H1 (cell line): ENCODE results near the gene MAP4K1. TPM values are rescaled to one million over a fixed set of nuclear protein-coding genes. Genes with fewer than 3 reads are reported as not detected.

Experiments used
- CTCF ChIA-PET: fragments of 300-600 bp; sonication (Branson Sonifier 250); formaldehyde crosslinking; loops from one replicate; lab custom pipeline; 2021; ENCODE audit not compliant: partially characterized antibody; lab: Charles Lee
- POLR2A ChIA-PET: fragments of 300-600 bp; sonication (Branson Sonifier 250); formaldehyde crosslinking; loops from one replicate; lab custom pipeline; 2021; ENCODE audit warnings: inconsistent platforms; ENCODE audit not compliant: partially characterized antibody; lab: Charles Lee
- DNase-seq, 2 experiments: peaks; one replicate each; pipeline versions ENCODE4 v3.0.0 to v3.0.0-alpha.2; 2010 to 2022; ENCODE audit warnings: low spot score in 2 of 2, low read depth in 1 of 2, mixed read lengths in 1 of 2
- FAIRE-seq: peaks from 2 replicates; lab custom pipeline; 2011; peaks lifted over from hg19 to GRCh38; lab: Jason Lieb, UNC
- H2AFZ ChIP-seq: 2 replicates; pipeline ENCODE4 v1.8.1; 2012; ENCODE audit warnings: low read length, inconsistent platforms
- H2AK5ac ChIP-seq: 2 replicates; pipeline ENCODE4 v1.6.1; 2013; ENCODE audit warnings: low read depth, low read length
- H2BK120ac ChIP-seq: replicated peaks from 2 replicates; pipeline ENCODE3; 2013; ENCODE audit warnings: low read depth, low read length, inconsistent platforms
- H2BK12ac ChIP-seq: 2 replicates; pipeline ENCODE4 v1.6.1; 2013; ENCODE audit warnings: low read depth, low read length
- H2BK15ac ChIP-seq: 2 replicates; pipeline ENCODE4 v1.6.1; 2013; ENCODE audit warnings: low read length
- H2BK20ac ChIP-seq: 2 replicates; pipeline ENCODE4 v1.6.1; 2013; ENCODE audit warnings: low read length
- H2BK5ac ChIP-seq: 2 replicates; pipeline ENCODE4 v1.6.1; 2013; ENCODE audit warnings: low read depth, low read length
- H3K14ac ChIP-seq: 2 replicates; pipeline ENCODE4 v1.6.1; 2013; ENCODE audit warnings: inconsistent platforms; ENCODE audit not compliant: insufficient read length
- H3K18ac ChIP-seq: 2 replicates; pipeline ENCODE4 v1.6.1; 2013; ENCODE audit warnings: low read length; ENCODE audit errors: extremely low read depth
- H3K23ac ChIP-seq: 2 replicates; pipeline ENCODE4 v1.6.1; 2013; ENCODE audit warnings: inconsistent platforms; ENCODE audit not compliant: insufficient read length
- H3K23me2 ChIP-seq: 2 replicates; pipeline ENCODE4 v1.6.1; 2013; ENCODE audit warnings: low read depth, low read length
- H3K27ac ChIP-seq: 2 replicates; pipeline ENCODE4 v1.6.1; 2011; ENCODE audit warnings: low read depth, low read length, inconsistent platforms
- H3K27me3 ChIP-seq, 4 experiments: replicated peaks in 1 of 4; 1 replicate in 1 of 4; 2 replicates in 3 of 4; pipeline versions ENCODE4 v1.6.1 to v1.8.1; 2011 to 2013; ENCODE audit warnings: low read length in 3 of 4, mild to moderate bottlenecking in 3 of 4, inconsistent platforms in 2 of 4, mixed read lengths in 2 of 4, moderate library complexity in 1 of 4; ENCODE audit not compliant: control insufficient read depth in 3 of 4, insufficient read depth in 3 of 4; ENCODE audit errors: extremely low read depth in 1 of 4
- H3K36me3 ChIP-seq, 4 experiments: 2 replicates each; pipeline versions ENCODE4 v1.6.1 to v1.8.1; 2011 to 2013; ENCODE audit warnings: mild to moderate bottlenecking in 4 of 4, low read length in 3 of 4, moderate library complexity in 2 of 4, control low read depth in 1 of 4, inconsistent platforms in 1 of 4; ENCODE audit not compliant: insufficient read depth in 4 of 4, control insufficient read depth in 2 of 4
- H3K4ac ChIP-seq: replicated peaks from 2 replicates; pipeline ENCODE3; 2013; ENCODE audit warnings: low read length, low read depth, mixed read lengths, inconsistent platforms; ENCODE audit not compliant: insufficient read length
- H3K4me1 ChIP-seq, 4 experiments: replicated peaks in 1 of 4; 1 replicate in 1 of 4; 2 replicates in 3 of 4; pipeline versions ENCODE4 v1.6.1 to v1.8.1; 2011 to 2013; ENCODE audit warnings: low read length in 3 of 4, inconsistent platforms in 2 of 4, mixed read lengths in 1 of 4; ENCODE audit not compliant: insufficient read depth in 4 of 4, control insufficient read depth in 3 of 4
- H3K4me2 ChIP-seq, 2 experiments: 2 replicates each; pipeline versions ENCODE4 v1.6.1 to v1.8.1; 2011 to 2013; ENCODE audit warnings: low read depth in 2 of 2, low read length in 2 of 2, control low read depth in 1 of 2, inconsistent platforms in 1 of 2, mild to moderate bottlenecking in 1 of 2; ENCODE audit not compliant: insufficient read depth in 1 of 2
- H3K4me3 ChIP-seq, 4 experiments: fragments of 200-600, 300-600 bp in 1 of 4; sonication (generic), shearing (Covaris generic), sonication (Bioruptor Twin) in 1 of 4; 2 replicates each; pipeline versions ENCODE4 v1.5.1 to v1.8.1; 2011 to 2016; ENCODE audit warnings: low read length in 4 of 4, low read depth in 3 of 4, control low read depth in 2 of 4, inconsistent platforms in 2 of 4, mild to moderate bottlenecking in 2 of 4, mixed read lengths in 1 of 4, moderate library complexity in 1 of 4; ENCODE audit not compliant: insufficient read depth in 2 of 4; ENCODE audit errors: extremely low read depth in 1 of 4
- H3K56ac ChIP-seq: replicated peaks from 2 replicates; pipeline ENCODE3; 2013; ENCODE audit warnings: low read depth, mild to moderate bottlenecking, mixed read lengths, low read length, inconsistent platforms; ENCODE audit not compliant: insufficient read length
- H3K79me1 ChIP-seq: 2 replicates; pipeline ENCODE4 v1.6.1; 2013; ENCODE audit warnings: low read depth, low read length, control low read depth
- H3K79me2 ChIP-seq, 2 experiments: 2 replicates each; pipeline versions ENCODE4 v1.6.1 to v1.8.1; 2012 to 2013; ENCODE audit warnings: low read length in 2 of 2, mild to moderate bottlenecking in 2 of 2, inconsistent platforms in 1 of 2; ENCODE audit not compliant: insufficient read depth in 2 of 2, control insufficient read depth in 1 of 2
- H3K9ac ChIP-seq, 4 experiments: replicated peaks in 1 of 4; 1 replicate in 1 of 4; 2 replicates in 3 of 4; pipeline versions ENCODE4 v1.6.1 to v1.8.1; 2011 to 2013; ENCODE audit warnings: low read depth in 3 of 4, low read length in 3 of 4, control low read depth in 2 of 4, mild to moderate bottlenecking in 2 of 4, moderate library complexity in 2 of 4, inconsistent platforms in 1 of 4; ENCODE audit errors: extremely low read depth in 1 of 4
- H3K9me3 ChIP-seq, 2 experiments: 2 replicates each; pipeline versions ENCODE4 v1.6.1 to v1.8.1; 2012 to 2013; ENCODE audit warnings: mild to moderate bottlenecking in 2 of 2, moderate library complexity in 2 of 2, control low read depth in 1 of 2, inconsistent platforms in 1 of 2, low read depth in 1 of 2, low read length in 1 of 2, mixed read lengths in 1 of 2; ENCODE audit not compliant: insufficient read depth in 2 of 2
- H4K20me1 ChIP-seq, 2 experiments: replicated peaks in 1 of 2; 2 replicates each; pipeline versions ENCODE3 to v1.8.1; 2011 to 2013; ENCODE audit warnings: inconsistent platforms in 2 of 2, low read length in 2 of 2, mild to moderate bottlenecking in 1 of 2; ENCODE audit not compliant: insufficient read depth in 2 of 2, control insufficient read depth in 1 of 2
- H4K5ac ChIP-seq: 2 replicates; pipeline ENCODE4 v1.6.1; 2013; ENCODE audit warnings: low read length, low read depth, mixed read lengths, inconsistent platforms; ENCODE audit not compliant: insufficient read length
- H4K8ac ChIP-seq: 2 replicates; pipeline ENCODE4 v1.8.0; 2013; ENCODE audit warnings: mild to moderate bottlenecking, moderate library complexity, low read length, inconsistent platforms; ENCODE audit not compliant: insufficient read depth; ENCODE audit errors: extremely low read depth
- H4K91ac ChIP-seq: replicated peaks from 2 replicates; pipeline ENCODE3; 2013; ENCODE audit warnings: low read length, mixed read lengths, inconsistent platforms; ENCODE audit not compliant: insufficient read length
- BRCA1 ChIP-seq: IDR thresholded peaks from 2 replicates; pipeline ENCODE4 v1.6.1; 2012; ENCODE audit warnings: low read depth, low read length, improper control_type of control experiment
- CTBP2 ChIP-seq: IDR thresholded peaks from 2 replicates; pipeline ENCODE4 v1.7.0; 2011; ENCODE audit warnings: borderline replicate concordance, mild to moderate bottlenecking, moderate library complexity, mixed read lengths, low read length; ENCODE audit not compliant: insufficient read depth, insufficient read length
- POLR2AphosphoS5 ChIP-seq: IDR thresholded peaks from 2 replicates; pipeline ENCODE4 v1.6.1; 2011; ENCODE audit warnings: low read depth, low read length
- POU5F1 ChIP-seq: IDR thresholded peaks from 2 replicates; pipeline ENCODE4 v1.6.1; 2011; ENCODE audit warnings: low read depth, mild to moderate bottlenecking, low read length, moderate library complexity
- TAF7 ChIP-seq: optimal IDR thresholded peaks from 2 replicates; pipeline ENCODE3; 2011; ENCODE audit warnings: low read depth, mild to moderate bottlenecking, inconsistent platforms, low read length, moderate library complexity, borderline replicate concordance
- YY1 ChIP-seq: IDR thresholded peaks from 2 replicates; pipeline ENCODE4 v1.6.1; 2011; ENCODE audit warnings: low read depth, mild to moderate bottlenecking, low read length
- ZNF274 ChIP-seq: IDR thresholded peaks from 2 replicates; pipeline ENCODE4 v1.7.0; 2012; ENCODE audit warnings: low read length, borderline replicate concordance; ENCODE audit errors: extremely low read depth
- WGBS, 2 experiments: shearing (Covaris generic) in 1 of 2; methylation state at CpG; one replicate each; pipeline versions ENCODE4 v1.1.6 to v1.1.7; 2013 to 2015; ENCODE audit warnings: low lambda C conversion rate in 2 of 2, mixed read lengths in 2 of 2, inconsistent platforms in 1 of 2, low coverage in 1 of 2, missing lambda C conversion rate in 1 of 2; ENCODE audit not compliant: insufficient replicate concordance in 2 of 2, insufficient coverage in 1 of 2, insufficient read length in 1 of 2; ENCODE audit errors: extremely low coverage in 1 of 2, missing lambda C conversion rate in 1 of 2; 5-methylcytosine and 5-hydroxymethylcytosine counted together
- long read RNA-seq, 2 experiments: library from RNA in 1 of 2; library from capped mRNA in 1 of 2; stranded (forward); transcript quantifications; one replicate each; pipeline ENCODE4 v2.0.0, GENCODE V29; 2021; ENCODE audit warnings: inconsistent platforms in 1 of 2
- polyA minus RNA-seq, 3 experiments: library from RNA; depleted of rRNA, polyadenylated mRNA; stranded (reverse); fragments of >200 nt; gene quantifications; 1 replicate in 2 of 3; 2 replicates in 1 of 3; pipeline ENCODE4 v1.2.3, GENCODE V29; 2011
- polyA plus RNA-seq, 7 experiments: library from polyadenylated mRNA; depleted of rRNA in 3 of 7; stranded (reverse) in 5 of 7; unstranded in 2 of 7; fragments of >200 nt in 5 of 7; fragments of 200-250 nt in 2 of 7; gene quantifications; 1 replicate in 5 of 7; 2 replicates in 1 of 7; 4 replicates in 1 of 7; pipeline versions ENCODE4 v1.2.1 to v1.2.3, GENCODE V29; 2011 to 2013; ENCODE audit warnings: missing spikeins in 2 of 7, mixed read lengths in 2 of 7
- total RNA-seq: library from RNA; stranded (reverse); fragmentation: NEBNext Ultra II Directional; extraction: Animal tissue kit (Norgen Biotek cat#: 25700); gene quantifications from 2 replicates; pipeline ENCODE4 v1.2.1, GENCODE V29; 2021

Gene MAP4K1
- total RNA-seq (10.4 and 14.4 TPM in 2 replicates), polyA plus RNA-seq (2011; rRNA removed) (9.0 and 22.0 TPM in 2 replicates), polyA minus RNA-seq (2011; rRNA and poly(A)+ RNA removed) (1.1 and 1.6 TPM in 2 replicates)
- 8.0 TPM for polyA plus RNA-seq (2011; cell fraction: cytosol; rRNA removed)
- polyA plus RNA-seq (2011; cell fraction: nucleus; rRNA removed): 12.8 TPM
- polyA plus RNA-seq (2012, experiment 1 of 2): 9.6 to 16.0 TPM (median 13.8 TPM) in 4 replicates
- polyA plus RNA-seq (2012, experiment 2 of 2): 7.3 TPM
- 14.6 TPM for polyA plus RNA-seq (2013, experiment 1 of 2)
- 11.8 TPM for polyA plus RNA-seq (2013, experiment 2 of 2)
- polyA minus RNA-seq (2011; cell fraction: cytosol; rRNA and poly(A)+ RNA removed): 3.7 TPM
- polyA minus RNA-seq (2011; cell fraction: nucleus; rRNA and poly(A)+ RNA removed): 2.0 TPM
- long read RNA-seq, experiment 1, partial matches to known transcripts: 1 of 6 reads
- long read RNA-seq, experiment 1, other reads (novel, unspliced or antisense): 5 of 6 reads
- long read RNA-seq, experiment 2: 0 reads

- H3K79me1 ChIP-seq: peaks cover 7% of the 10 kb centered on the region
- peak within 1 kb of the TSS; percentile 96 for H4K91ac ChIP-seq
- H3K4ac ChIP-seq: peak within 1 kb of the TSS; percentile 89
- WGBS, 2 experiments: 77% methylated on average over 18 of the region's 28 CpGs; no CpG with 5 or more reads in 1 of the 2 experiments
- peak within 1 kb of the TSS; percentile 72; the same call in 1 of the 2 replicates for H2AK5ac ChIP-seq
- H3K14ac ChIP-seq: no peak within 1 kb of the TSS
- no peaks in the 10 kb centered on the region for H3K9me3 ChIP-seq
- H3K4me2 ChIP-seq: peak within 1 kb of the TSS; percentile 77 to 81
- H4K8ac ChIP-seq: peak within 1 kb of the TSS; percentile 94; the same call in 1 of the 2 replicates
- peaks cover 2% of the 10 kb centered on the region for H3K23me2 ChIP-seq
- peak within 1 kb of the TSS; percentile 84; the same call in 1 of the 2 replicates for H2BK12ac ChIP-seq
- peaks cover 4 to 14% (median 11%) of the 10 kb centered on the region in 4 experiments for H3K4me1 ChIP-seq
- FAIRE-seq (no peak), DNase-seq (no peak)
- ChIA-PET POLR2A (interaction anchor here (0.5 to 2.6 kb wide), 17 partner anchors 11 to 231 kb away, joined by 3 to 12 read pairs (median 3); partner anchors contain the start of gene ACTN4), CTCF (interaction anchor here (0.6 to 5.9 kb wide), 9 partner anchors 8 to 301 kb away, joined by 3 to 27 read pairs (median 4); partner anchors contain the start of gene FAM98C)
- peak within 1 kb of the TSS; percentile 76 for H2BK5ac ChIP-seq
- peak within 1 kb of the TSS; percentile 84 for H4K5ac ChIP-seq
- H3K18ac ChIP-seq: peak within 1 kb of the TSS; percentile 66; the same call in 1 of the 2 replicates
- peaks cover 5 to 22% (median 16%) of the 10 kb centered on the region in 4 experiments for H3K36me3 ChIP-seq
- H3K79me2 ChIP-seq: peaks cover 0 to 15% of the 10 kb centered on the region in 2 experiments; a peak in 2 of 4 replicates
- peak within 1 kb of the TSS; percentile 25; the same call in 1 of the 2 replicates for H2AFZ ChIP-seq
- H3K27ac ChIP-seq: peak within 1 kb of the TSS; percentile 78
- H2BK15ac ChIP-seq: peak within 1 kb of the TSS; percentile 83
- peaks cover 0 to 4% of the 10 kb centered on the region in 2 experiments for H4K20me1 ChIP-seq
- H2BK20ac ChIP-seq: no peak within 1 kb of the TSS
- H3K27me3 ChIP-seq: no peaks in the 10 kb centered on the region
- peak within 1 kb of the TSS; percentile 33 for H3K56ac ChIP-seq
- peak within 1 kb of the TSS; percentile 36 for H2BK120ac ChIP-seq
- H3K23ac ChIP-seq: no peak within 1 kb of the TSS
- H3K4me3 ChIP-seq: peak within 1 kb of the TSS; percentile 57 to 99 (median 88)
- peak within 1 kb of the TSS in 3 of 4 experiments; percentile 66 to 78 (median 75); a peak in 6 of 7 replicates for H3K9ac ChIP-seq
- TF ChIP-seq YY1 (no peak), TAF7 (no peak), POU5F1 (no peak), BRCA1 (no peak), ZNF274 (no peak), POLR2AphosphoS5 (no peak), CTBP2 (no peak)
Measured at GRCh38 chr19:38617764-38618589, at the start of gene MAP4K1. Gene MAP4K1 (minus strand): TSS chr19:38617953. CDS start chr19:38617895, 58 bp downstream.
